Liver (tissue), 3 donors: Measurements from ENCODE around the gene RAMP2.

Source experiments
- FOXA2 ChIP-seq: IDR thresholded peaks from 2 replicates; pipeline ENCODE4 v1.6.1; 2016; ENCODE audit warnings: antibody characterized with exemption
- RAD21 ChIP-seq, 2 donors: IDR thresholded peaks; 2 replicates each; pipeline ENCODE4 v1.6.1; 2016; ENCODE audit warnings: antibody characterized with exemption in 2 of 2, mild to moderate bottlenecking in 2 of 2
- SP1 ChIP-seq: IDR thresholded peaks from 2 replicates; pipeline ENCODE4 v1.6.1; 2018; ENCODE audit warnings: antibody characterized with exemption, mild to moderate bottlenecking
- YY1 ChIP-seq: IDR thresholded peaks from 2 replicates; pipeline ENCODE4 v1.6.1; 2016; ENCODE audit warnings: antibody characterized with exemption, mild to moderate bottlenecking
- TF ChIP-seq, protein P1 (sequence below): fragments of 150-350 bp; IDR thresholded peaks from 2 replicates; pipeline ENCODE4 v1.5.1; 2017; ENCODE audit warnings: improper control_type of control experiment, low read depth, low read length; ENCODE audit not compliant: missing input control
- TF ChIP-seq, protein P2 (sequence below): IDR thresholded peaks from 2 replicates; pipeline ENCODE4 v1.6.1; 2016; ENCODE audit warnings: antibody characterized with exemption
- TF ChIP-seq, protein P3 (sequence below): IDR thresholded peaks from 2 replicates; pipeline ENCODE4 v1.6.1; 2016; ENCODE audit warnings: antibody characterized with exemption, mild to moderate bottlenecking
- donor health status: healthy.
- donor health status: healthy.

DNA sequence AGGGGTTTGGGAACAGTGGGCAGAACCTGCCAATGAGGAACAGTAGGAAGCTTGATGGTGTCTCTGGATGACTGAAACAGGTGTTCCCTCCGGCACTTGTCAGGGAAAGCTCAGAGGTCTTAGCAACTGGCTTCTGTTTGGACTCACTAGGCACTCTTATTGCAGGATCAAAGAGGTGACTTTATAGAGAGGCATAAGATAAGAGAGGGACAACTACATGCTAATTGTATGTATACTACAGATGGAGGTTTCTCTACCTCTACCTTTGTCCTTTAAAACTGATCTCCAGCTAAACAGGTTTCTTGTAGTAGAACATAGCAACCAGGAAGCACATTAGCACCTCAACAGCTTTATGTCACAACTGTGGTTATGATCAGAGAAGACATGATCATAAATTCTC lies 45.2 kb downstream of the RAMP2 start:
- TF ChIP-seq, protein P1, sequence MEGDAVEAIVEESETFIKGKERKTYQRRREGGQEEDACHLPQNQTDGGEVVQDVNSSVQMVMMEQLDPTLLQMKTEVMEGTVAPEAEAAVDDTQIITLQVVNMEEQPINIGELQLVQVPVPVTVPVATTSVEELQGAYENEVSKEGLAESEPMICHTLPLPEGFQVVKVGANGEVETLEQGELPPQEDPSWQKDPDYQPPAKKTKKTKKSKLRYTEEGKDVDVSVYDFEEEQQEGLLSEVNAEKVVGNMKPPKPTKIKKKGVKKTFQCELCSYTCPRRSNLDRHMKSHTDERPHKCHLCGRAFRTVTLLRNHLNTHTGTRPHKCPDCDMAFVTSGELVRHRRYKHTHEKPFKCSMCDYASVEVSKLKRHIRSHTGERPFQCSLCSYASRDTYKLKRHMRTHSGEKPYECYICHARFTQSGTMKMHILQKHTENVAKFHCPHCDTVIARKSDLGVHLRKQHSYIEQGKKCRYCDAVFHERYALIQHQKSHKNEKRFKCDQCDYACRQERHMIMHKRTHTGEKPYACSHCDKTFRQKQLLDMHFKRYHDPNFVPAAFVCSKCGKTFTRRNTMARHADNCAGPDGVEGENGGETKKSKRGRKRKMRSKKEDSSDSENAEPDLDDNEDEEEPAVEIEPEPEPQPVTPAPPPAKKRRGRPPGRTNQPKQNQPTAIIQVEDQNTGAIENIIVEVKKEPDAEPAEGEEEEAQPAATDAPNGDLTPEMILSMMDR: no peak
- no peak for TF ChIP-seq RAD21 (IDR thresholded peaks at IDR 0.05)
- no peak for TF ChIP-seq SP1
- TF ChIP-seq, protein P2, sequence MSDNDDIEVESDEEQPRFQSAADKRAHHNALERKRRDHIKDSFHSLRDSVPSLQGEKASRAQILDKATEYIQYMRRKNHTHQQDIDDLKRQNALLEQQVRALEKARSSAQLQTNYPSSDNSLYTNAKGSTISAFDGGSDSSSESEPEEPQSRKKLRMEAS: no peak
- TF ChIP-seq YY1: no peak
- TF ChIP-seq FOXA2: no peak
- TF ChIP-seq, protein P3, sequence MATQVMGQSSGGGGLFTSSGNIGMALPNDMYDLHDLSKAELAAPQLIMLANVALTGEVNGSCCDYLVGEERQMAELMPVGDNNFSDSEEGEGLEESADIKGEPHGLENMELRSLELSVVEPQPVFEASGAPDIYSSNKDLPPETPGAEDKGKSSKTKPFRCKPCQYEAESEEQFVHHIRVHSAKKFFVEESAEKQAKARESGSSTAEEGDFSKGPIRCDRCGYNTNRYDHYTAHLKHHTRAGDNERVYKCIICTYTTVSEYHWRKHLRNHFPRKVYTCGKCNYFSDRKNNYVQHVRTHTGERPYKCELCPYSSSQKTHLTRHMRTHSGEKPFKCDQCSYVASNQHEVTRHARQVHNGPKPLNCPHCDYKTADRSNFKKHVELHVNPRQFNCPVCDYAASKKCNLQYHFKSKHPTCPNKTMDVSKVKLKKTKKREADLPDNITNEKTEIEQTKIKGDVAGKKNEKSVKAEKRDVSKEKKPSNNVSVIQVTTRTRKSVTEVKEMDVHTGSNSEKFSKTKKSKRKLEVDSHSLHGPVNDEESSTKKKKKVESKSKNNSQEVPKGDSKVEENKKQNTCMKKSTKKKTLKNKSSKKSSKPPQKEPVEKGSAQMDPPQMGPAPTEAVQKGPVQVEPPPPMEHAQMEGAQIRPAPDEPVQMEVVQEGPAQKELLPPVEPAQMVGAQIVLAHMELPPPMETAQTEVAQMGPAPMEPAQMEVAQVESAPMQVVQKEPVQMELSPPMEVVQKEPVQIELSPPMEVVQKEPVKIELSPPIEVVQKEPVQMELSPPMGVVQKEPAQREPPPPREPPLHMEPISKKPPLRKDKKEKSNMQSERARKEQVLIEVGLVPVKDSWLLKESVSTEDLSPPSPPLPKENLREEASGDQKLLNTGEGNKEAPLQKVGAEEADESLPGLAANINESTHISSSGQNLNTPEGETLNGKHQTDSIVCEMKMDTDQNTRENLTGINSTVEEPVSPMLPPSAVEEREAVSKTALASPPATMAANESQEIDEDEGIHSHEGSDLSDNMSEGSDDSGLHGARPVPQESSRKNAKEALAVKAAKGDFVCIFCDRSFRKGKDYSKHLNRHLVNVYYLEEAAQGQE: no peak
